HCT116 (cell line): Measurements from ENCODE around the gene MYL6B. TPM values are rescaled to one million over a fixed set of nuclear protein-coding genes. Genes with fewer than 3 reads are reported as not detected.

Source experiments
- ATAC-seq: fragments of 200-7000 bp; cut with Tn5 transposase; 2 replicates; pipeline ENCODE4 v1.9.1; 2020; ENCODE audit warnings: mild to moderate bottlenecking, moderate library complexity
- BruUV-seq: library from RNA; stranded (reverse); fragments of 400-500 nt; replicated peaks from 2 replicates; lab custom pipeline; 2021; lab: Mats Ljungman, UMichigan
- CTCF ChIA-PET: fragments of 300-600 bp; sonication (Branson Sonifier 250); formaldehyde crosslinking; loops from one replicate; lab custom pipeline; 2021; ENCODE audit warnings: antibody characterized with exemption; lab: Charles Lee
- POLR2A ChIA-PET: fragments of 300-600, 350-600 bp; sonication (Branson Sonifier 250); formaldehyde crosslinking; loops from one replicate; lab custom pipeline; 2021; ENCODE audit warnings: antibody characterized with exemption; lab: Charles Lee
- RAD21 ChIA-PET, 2 experiments: fragments of 300-600 bp; sonication (Branson Sonifier 250); formaldehyde crosslinking; loops; one replicate each; lab custom pipeline; 2023; ENCODE audit warnings: low total read pairs in 2 of 2; ENCODE audit not compliant: uncharacterized antibody in 2 of 2, unreplicated experiment in 2 of 2, low non-redundant PET in 1 of 2; lab: Charles Lee
- DNase-seq: peaks from one replicate; pipeline ENCODE4 v3.0.0-alpha.2; 2010; ENCODE audit warnings: low read depth, low spot score
- H2AFZ ChIP-seq: fragments of 200-600 bp; shearing (Covaris generic), sonication (generic); 2 replicates; pipeline ENCODE4 v1.6.1; 2017; ENCODE audit warnings: low read depth, mixed run types, mixed read lengths, antibody characterized with exemption, low read length; ENCODE audit not compliant: poor library complexity, severe bottlenecking
- H3K27ac ChIP-seq: 2 replicates; pipeline ENCODE4 v1.5.1; 2012; ENCODE audit warnings: low read depth, low read length
- H3K27me3 ChIP-seq: fragments of 200-600 bp; sonication (generic); 2 replicates; pipeline ENCODE4 v1.6.1; 2016; ENCODE audit warnings: mixed run types, low read length, mixed read lengths; ENCODE audit not compliant: insufficient read depth
- H3K36me3 ChIP-seq, 2 experiments: fragments of 200-500 bp in 1 of 2; fragments of 200-600 bp in 1 of 2; sonication (Bioruptor generic) in 1 of 2; sonication (generic) in 1 of 2; 2 replicates each; pipeline versions ENCODE4 v1.5.1 to v1.6.1; 2014 to 2016; ENCODE audit warnings: low read length in 2 of 2, inconsistent platforms in 1 of 2, mixed read lengths in 1 of 2, mixed run types in 1 of 2; ENCODE audit not compliant: insufficient read depth in 2 of 2, control insufficient read depth in 1 of 2
- H3K4me1 ChIP-seq, 2 experiments: fragments of 200-600 bp in 1 of 2; sonication (generic) in 1 of 2; 2 replicates each; pipeline versions ENCODE4 v1.5.1 to v1.6.1; 2012 to 2017; ENCODE audit warnings: low read length in 2 of 2, inconsistent platforms in 1 of 2, mild to moderate bottlenecking in 1 of 2, mixed read lengths in 1 of 2, mixed run types in 1 of 2, moderate library complexity in 1 of 2; ENCODE audit not compliant: insufficient read depth in 2 of 2, control insufficient read depth in 1 of 2
- H3K4me2 ChIP-seq: fragments of 200-600 bp; sonication (generic); 2 replicates; pipeline ENCODE4 v1.6.1; 2017; ENCODE audit warnings: mixed run types, low read length, mixed read lengths
- H3K4me3 ChIP-seq, 2 experiments: fragments of 200-600 bp in 1 of 2; sonication (generic) in 1 of 2; replicated peaks in 1 of 2; 2 replicates each; pipeline ENCODE4 v1.5.1; 2011 to 2016; ENCODE audit warnings: low read length in 2 of 2, control low read depth in 1 of 2, low read depth in 1 of 2, mild to moderate bottlenecking in 1 of 2, mixed read lengths in 1 of 2, mixed run types in 1 of 2
- H3K79me2 ChIP-seq: fragments of 200-600 bp; sonication (generic); 2 replicates; pipeline ENCODE4 v1.6.1; 2017; ENCODE audit warnings: mild to moderate bottlenecking, mixed run types, low read length, moderate library complexity, mixed read lengths; ENCODE audit not compliant: insufficient read depth
- H3K9ac ChIP-seq: fragments of 200-600 bp; sonication (generic); 2 replicates; pipeline ENCODE4 v1.6.1; 2016; ENCODE audit warnings: low read length, mixed read lengths
- H3K9me2 ChIP-seq: fragments of 200-600 bp; sonication (generic), shearing (Covaris generic); 2 replicates; pipeline ENCODE4 v1.6.1; 2017; ENCODE audit warnings: mixed run types, mild to moderate bottlenecking, moderate library complexity; ENCODE audit not compliant: insufficient read depth
- H3K9me3 ChIP-seq, 2 experiments: fragments of 200-500 bp in 1 of 2; fragments of 200-600 bp in 1 of 2; sonication (Bioruptor generic) in 1 of 2; sonication (generic) in 1 of 2; 2 replicates each; pipeline ENCODE4 v1.6.1; 2014 to 2017; ENCODE audit warnings: low read length in 2 of 2, mixed read lengths in 2 of 2, inconsistent platforms in 1 of 2, low read depth in 1 of 2, mild to moderate bottlenecking in 1 of 2, mixed run types in 1 of 2, moderate library complexity in 1 of 2; ENCODE audit not compliant: control insufficient read depth in 1 of 2, insufficient read depth in 1 of 2
- H4K20me1 ChIP-seq: fragments of 200-600 bp; sonication (generic), shearing (Covaris generic); 2 replicates; pipeline ENCODE4 v1.6.1; 2017; ENCODE audit warnings: mixed run types, mild to moderate bottlenecking, moderate library complexity; ENCODE audit not compliant: insufficient read depth
- CBX3 ChIP-seq: IDR thresholded peaks from 2 replicates; pipeline ENCODE4 v1.6.1; 2012; ENCODE audit warnings: low read depth
- EGR1 ChIP-seq: IDR thresholded peaks from 2 replicates; pipeline ENCODE4 v1.6.1; 2012; ENCODE audit warnings: low read depth
- EZH2 ChIP-seq: fragments of 200-600 bp; sonication (generic); IDR thresholded peaks from 2 replicates; pipeline ENCODE4 v1.6.1; 2017; ENCODE audit warnings: antibody characterized with exemption, mixed run types
- FOSL1 ChIP-seq: IDR thresholded peaks from 2 replicates; pipeline ENCODE4 v1.6.1; 2012; ENCODE audit warnings: low read depth
- JUND ChIP-seq: IDR thresholded peaks from 2 replicates; pipeline ENCODE4 v1.6.1; 2012
- POLR2A ChIP-seq: IDR thresholded peaks from 2 replicates; pipeline ENCODE4 v1.7.0; 2011; ENCODE audit warnings: borderline replicate concordance; ENCODE audit not compliant: insufficient read depth, insufficient read length; ENCODE audit errors: extremely low read depth
- RAD21 ChIP-seq: IDR thresholded peaks from 2 replicates; pipeline ENCODE4 v1.6.1; 2012; ENCODE audit warnings: low read depth, mild to moderate bottlenecking
- SP1 ChIP-seq: IDR thresholded peaks from 2 replicates; pipeline ENCODE4 v1.6.1; 2012; ENCODE audit warnings: low read depth
- SRF ChIP-seq: IDR thresholded peaks from 2 replicates; pipeline ENCODE4 v1.6.1; 2012; ENCODE audit warnings: low read depth
- TCF7L2 ChIP-seq: IDR thresholded peaks from 2 replicates; pipeline ENCODE4 v1.7.0; 2011; ENCODE audit warnings: borderline replicate concordance, inconsistent platforms; ENCODE audit not compliant: insufficient read depth, insufficient read length; ENCODE audit errors: extremely low read depth
- YY1 ChIP-seq: IDR thresholded peaks from 2 replicates; pipeline ENCODE4 v1.6.1; 2011; ENCODE audit warnings: low read length, low read depth, moderate library complexity, mild to moderate bottlenecking; ENCODE audit not compliant: insufficient replicate concordance; ENCODE audit errors: extremely low read depth
- ZFX ChIP-seq: fragments of 450-650 bp; IDR thresholded peaks from 2 replicates; pipeline ENCODE4 v1.6.1; 2017
- intact Hi-C: fragments of 100-400 bp; cut with micrococcal nuclease; formaldehyde crosslinking; loops from 2 replicates; pipeline ENCODE4 v1.10.0; 2022
- total RNA-seq: library from RNA; stranded (reverse); gene quantifications from one replicate; pipeline ENCODE4 v1.2.1, GENCODE V29; 2021; ENCODE audit not compliant: unreplicated experiment
- TF ChIP-seq, protein P1 (sequence below): IDR thresholded peaks from 2 replicates; pipeline ENCODE4 v1.6.1; 2012; ENCODE audit warnings: low read depth
- TF ChIP-seq, protein P2 (sequence below): IDR thresholded peaks from 2 replicates; pipeline ENCODE4 v1.6.1; 2011; ENCODE audit warnings: mild to moderate bottlenecking, low read length, moderate library complexity; ENCODE audit not compliant: insufficient replicate concordance; ENCODE audit errors: extremely low read depth
- TF ChIP-seq, protein P3 (sequence below): IDR thresholded peaks from 2 replicates; pipeline ENCODE4 v1.6.1; 2012

Gene MYL6B
- total RNA-seq, 1 experiment from 2014 or later: 94.3 TPM

DNA sequence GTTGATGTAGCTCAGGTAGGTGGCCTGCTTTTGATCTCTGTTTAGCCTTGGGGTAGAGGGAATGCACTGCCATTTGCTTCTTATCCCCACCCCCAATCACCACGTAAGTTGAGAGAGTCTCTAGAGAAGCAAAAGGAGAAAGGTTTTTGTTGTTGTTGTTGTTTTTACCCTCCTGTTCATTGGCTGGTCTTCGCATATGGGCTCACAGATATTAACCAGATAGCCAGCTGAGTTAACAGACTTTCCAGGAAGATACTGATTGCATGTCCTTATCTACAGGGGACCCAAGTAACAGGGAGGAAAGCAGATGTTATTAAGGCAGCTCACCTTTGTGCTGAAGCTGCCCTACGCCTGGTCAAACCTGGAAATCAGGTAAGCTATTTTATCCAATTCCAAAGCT, 45.1 kb upstream of the MYL6B start:
- BruUV-seq: no TSS peak
- Histone ChIP-seq H3K9ac (no peak overlapping the region), H3K36me3 (peaks cover 41 to 67% of the 10 kb centered on the region in 2 experiments), H2AFZ (no peak overlapping the region), H3K9me3 (no peaks in the 10 kb centered on the region), H3K27ac (peak overlapping the region; percentile 18), H3K4me1 (peaks cover 9 to 26% of the 10 kb centered on the region in 2 experiments), H4K20me1 (peaks cover 7% of the 10 kb centered on the region; the same call in 1 of the 2 replicates), H3K4me2 (0 out of 2 replicates have a peak overlapping the region, but pooled peaks have one; percentile 93), H3K9me2 (no peaks in the 10 kb centered on the region), H3K27me3 (no peaks in the 10 kb centered on the region), H3K79me2 (peaks cover 64% of the 10 kb centered on the region), H3K4me3 (no peak overlapping the region)
- TF ChIP-seq FOSL1 (no peak), RAD21 (no peak), CBX3 (no peak)
- ATAC-seq (no peak), DNase-seq (no peak)
- intact Hi-C loops: no loop called here
- CTCF ChIA-PET: interaction anchor here (1.2 kb wide), 1 partner anchor 11 kb away, joined by 3 read pairs; the partner anchor contains the start of gene ZC3H10
- RAD21 ChIA-PET: no interaction called here
- POLR2A ChIA-PET: interaction anchor here (0.7 kb wide), 1 partner anchor 11 kb away, joined by 3 read pairs; the partner anchor contains the start of gene ZC3H10

DNA sequence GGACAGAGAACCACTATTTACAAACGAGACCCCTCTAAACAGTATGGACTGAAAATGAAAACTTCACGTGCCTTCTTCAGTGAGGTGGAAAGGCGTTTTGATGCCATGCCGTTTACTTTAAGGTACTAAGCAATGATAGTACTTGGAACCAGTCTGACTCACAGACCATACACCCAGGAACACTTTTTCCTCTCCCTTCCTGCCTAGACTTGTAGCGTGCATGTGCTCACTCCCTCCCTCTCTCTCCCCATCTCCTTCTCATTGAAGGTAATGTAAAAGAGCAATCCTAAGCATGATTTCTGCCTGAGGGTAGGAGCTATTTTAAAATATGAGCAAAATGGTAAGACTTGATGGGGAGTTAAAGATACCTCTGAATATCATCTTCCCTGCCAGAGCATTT, 41.8 kb upstream of the MYL6B start:
- H4K20me1 ChIP-seq: peaks cover 7% of the 10 kb centered on the region; the same call in 1 of the 2 replicates
- no peaks in the 10 kb centered on the region for H3K27me3 ChIP-seq
- no TSS peak for BruUV-seq
- DNase-seq (no peak), ATAC-seq (no peak)
- POLR2A ChIA-PET: interaction anchor here (0.6 kb wide), 1 partner anchor 119 kb away, joined by 3 read pairs; no protein-coding TSS in a partner anchor
- RAD21 ChIA-PET: no interaction called here
- H3K9me3 ChIP-seq: no peaks in the 10 kb centered on the region
- CTCF ChIA-PET: no interaction called here
- TF ChIP-seq, protein P1, sequence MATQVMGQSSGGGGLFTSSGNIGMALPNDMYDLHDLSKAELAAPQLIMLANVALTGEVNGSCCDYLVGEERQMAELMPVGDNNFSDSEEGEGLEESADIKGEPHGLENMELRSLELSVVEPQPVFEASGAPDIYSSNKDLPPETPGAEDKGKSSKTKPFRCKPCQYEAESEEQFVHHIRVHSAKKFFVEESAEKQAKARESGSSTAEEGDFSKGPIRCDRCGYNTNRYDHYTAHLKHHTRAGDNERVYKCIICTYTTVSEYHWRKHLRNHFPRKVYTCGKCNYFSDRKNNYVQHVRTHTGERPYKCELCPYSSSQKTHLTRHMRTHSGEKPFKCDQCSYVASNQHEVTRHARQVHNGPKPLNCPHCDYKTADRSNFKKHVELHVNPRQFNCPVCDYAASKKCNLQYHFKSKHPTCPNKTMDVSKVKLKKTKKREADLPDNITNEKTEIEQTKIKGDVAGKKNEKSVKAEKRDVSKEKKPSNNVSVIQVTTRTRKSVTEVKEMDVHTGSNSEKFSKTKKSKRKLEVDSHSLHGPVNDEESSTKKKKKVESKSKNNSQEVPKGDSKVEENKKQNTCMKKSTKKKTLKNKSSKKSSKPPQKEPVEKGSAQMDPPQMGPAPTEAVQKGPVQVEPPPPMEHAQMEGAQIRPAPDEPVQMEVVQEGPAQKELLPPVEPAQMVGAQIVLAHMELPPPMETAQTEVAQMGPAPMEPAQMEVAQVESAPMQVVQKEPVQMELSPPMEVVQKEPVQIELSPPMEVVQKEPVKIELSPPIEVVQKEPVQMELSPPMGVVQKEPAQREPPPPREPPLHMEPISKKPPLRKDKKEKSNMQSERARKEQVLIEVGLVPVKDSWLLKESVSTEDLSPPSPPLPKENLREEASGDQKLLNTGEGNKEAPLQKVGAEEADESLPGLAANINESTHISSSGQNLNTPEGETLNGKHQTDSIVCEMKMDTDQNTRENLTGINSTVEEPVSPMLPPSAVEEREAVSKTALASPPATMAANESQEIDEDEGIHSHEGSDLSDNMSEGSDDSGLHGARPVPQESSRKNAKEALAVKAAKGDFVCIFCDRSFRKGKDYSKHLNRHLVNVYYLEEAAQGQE: no peak
- TF ChIP-seq EGR1 (no peak), CBX3 (no peak), ZFX (no peak), SP1 (no peak), POLR2A (no peak), YY1 (no peak), JUND (no peak), TCF7L2 (no peak), EZH2 (no peak), FOSL1 (no peak), SRF (no peak)
- TF ChIP-seq, protein P2, sequence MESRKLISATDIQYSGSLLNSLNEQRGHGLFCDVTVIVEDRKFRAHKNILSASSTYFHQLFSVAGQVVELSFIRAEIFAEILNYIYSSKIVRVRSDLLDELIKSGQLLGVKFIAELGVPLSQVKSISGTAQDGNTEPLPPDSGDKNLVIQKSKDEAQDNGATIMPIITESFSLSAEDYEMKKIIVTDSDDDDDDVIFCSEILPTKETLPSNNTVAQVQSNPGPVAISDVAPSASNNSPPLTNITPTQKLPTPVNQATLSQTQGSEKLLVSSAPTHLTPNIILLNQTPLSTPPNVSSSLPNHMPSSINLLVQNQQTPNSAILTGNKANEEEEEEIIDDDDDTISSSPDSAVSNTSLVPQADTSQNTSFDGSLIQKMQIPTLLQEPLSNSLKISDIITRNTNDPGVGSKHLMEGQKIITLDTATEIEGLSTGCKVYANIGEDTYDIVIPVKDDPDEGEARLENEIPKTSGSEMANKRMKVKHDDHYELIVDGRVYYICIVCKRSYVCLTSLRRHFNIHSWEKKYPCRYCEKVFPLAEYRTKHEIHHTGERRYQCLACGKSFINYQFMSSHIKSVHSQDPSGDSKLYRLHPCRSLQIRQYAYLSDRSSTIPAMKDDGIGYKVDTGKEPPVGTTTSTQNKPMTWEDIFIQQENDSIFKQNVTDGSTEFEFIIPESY: no peak
- TF ChIP-seq, protein P3, sequence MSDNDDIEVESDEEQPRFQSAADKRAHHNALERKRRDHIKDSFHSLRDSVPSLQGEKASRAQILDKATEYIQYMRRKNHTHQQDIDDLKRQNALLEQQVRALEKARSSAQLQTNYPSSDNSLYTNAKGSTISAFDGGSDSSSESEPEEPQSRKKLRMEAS: no peak
- intact Hi-C loops: loop anchor here (10.0 kb wide), 1 partner anchor 376 kb away; no protein-coding TSS in a partner anchor
- no peak overlapping the region for H2AFZ ChIP-seq
- H3K4me1 ChIP-seq: peaks cover 13 to 24% of the 10 kb centered on the region in 2 experiments
- H3K4me2 ChIP-seq: no peak overlapping the region
- H3K36me3 ChIP-seq: peaks cover 46 to 75% of the 10 kb centered on the region in 2 experiments
- no peak overlapping the region for H3K4me3 ChIP-seq
- no peak overlapping the region for H3K9ac ChIP-seq
- peaks cover 51% of the 10 kb centered on the region for H3K79me2 ChIP-seq
- H3K27ac ChIP-seq: no peak overlapping the region
- H3K9me2 ChIP-seq: no peaks in the 10 kb centered on the region
